Measurements from ENCODE around the gene BMPER.

DNA sequence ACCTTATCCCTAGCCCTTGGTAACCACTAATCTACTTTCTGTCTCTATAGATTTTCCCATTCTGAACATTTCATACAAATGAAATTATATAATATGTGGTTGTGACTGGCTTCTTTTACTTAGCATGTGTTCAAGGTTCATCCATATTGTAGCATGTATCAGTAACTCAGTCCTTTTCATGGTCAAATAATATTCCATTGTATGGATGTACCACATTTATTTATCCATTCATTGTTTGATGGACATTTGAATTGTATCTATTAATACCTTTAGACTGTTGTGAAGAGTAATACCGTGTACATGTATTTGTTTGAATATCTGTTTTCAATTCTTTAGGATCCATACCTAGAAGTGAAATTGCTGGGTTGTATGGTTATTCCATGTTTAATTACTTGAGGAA lies 210.2 kb downstream of the BMPER start:
- TF ChIP-seq, protein P1, sequence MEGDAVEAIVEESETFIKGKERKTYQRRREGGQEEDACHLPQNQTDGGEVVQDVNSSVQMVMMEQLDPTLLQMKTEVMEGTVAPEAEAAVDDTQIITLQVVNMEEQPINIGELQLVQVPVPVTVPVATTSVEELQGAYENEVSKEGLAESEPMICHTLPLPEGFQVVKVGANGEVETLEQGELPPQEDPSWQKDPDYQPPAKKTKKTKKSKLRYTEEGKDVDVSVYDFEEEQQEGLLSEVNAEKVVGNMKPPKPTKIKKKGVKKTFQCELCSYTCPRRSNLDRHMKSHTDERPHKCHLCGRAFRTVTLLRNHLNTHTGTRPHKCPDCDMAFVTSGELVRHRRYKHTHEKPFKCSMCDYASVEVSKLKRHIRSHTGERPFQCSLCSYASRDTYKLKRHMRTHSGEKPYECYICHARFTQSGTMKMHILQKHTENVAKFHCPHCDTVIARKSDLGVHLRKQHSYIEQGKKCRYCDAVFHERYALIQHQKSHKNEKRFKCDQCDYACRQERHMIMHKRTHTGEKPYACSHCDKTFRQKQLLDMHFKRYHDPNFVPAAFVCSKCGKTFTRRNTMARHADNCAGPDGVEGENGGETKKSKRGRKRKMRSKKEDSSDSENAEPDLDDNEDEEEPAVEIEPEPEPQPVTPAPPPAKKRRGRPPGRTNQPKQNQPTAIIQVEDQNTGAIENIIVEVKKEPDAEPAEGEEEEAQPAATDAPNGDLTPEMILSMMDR (conservative IDR thresholded peaks at IDR 0.05; ENCODE audit: low read depth, low read length), result no peak
- TF ChIP-seq EZH2 (IDR thresholded peaks at IDR 0.05; ENCODE audit: borderline replicate concordance, low read depth, low read length, poor library complexity, severe bottlenecking), result no peak
